Cardiac muscle cell (in vitro differentiated cells and primary cell): Measurements from ENCODE around the gene PABPC4L. TPM values are rescaled to one million over a fixed set of nuclear protein-coding genes. Genes with fewer than 3 reads are reported as not detected.
A peak's percentile ranks its signal among the peaks of the same experiment; 100 is the strongest.

Experiments used
- DNase-seq, 2 donors: peaks; one replicate each; pipeline versions ENCODE4 v3.0.0 to v3.0.0-alpha.2; 2010 to 2017; ENCODE audit warnings: low read depth in 1 of 2, low spot score in 1 of 2
- H3K27ac ChIP-seq: fragments of 200-600 bp; sonication (generic); 2 replicates; pipeline ENCODE4 v1.5.1; 2016
- H3K27me3 ChIP-seq: fragments of 200-600 bp; sonication (generic); 2 replicates; pipeline ENCODE4 v1.6.0; 2016; ENCODE audit warnings: control low read depth
- H3K36me3 ChIP-seq: fragments of 200-600 bp; sonication (generic); 2 replicates; pipeline ENCODE4 v1.5.1; 2016; ENCODE audit warnings: control low read depth
- H3K4me1 ChIP-seq: fragments of 200-600 bp; sonication (generic); 2 replicates; pipeline ENCODE4 v1.8.1; 2017; ENCODE audit warnings: low read depth, mild to moderate bottlenecking, mixed run types
- H3K4me3 ChIP-seq: fragments of 200-600 bp; sonication (generic); 2 replicates; pipeline ENCODE4 v1.5.1; 2016; ENCODE audit warnings: mild to moderate bottlenecking
- H3K9me3 ChIP-seq: fragments of 200-600 bp; sonication (generic); 2 replicates; pipeline ENCODE4 v1.5.1; 2017; ENCODE audit warnings: low read depth, mild to moderate bottlenecking, control low read depth
- CTCF ChIP-seq: IDR thresholded peaks from 2 replicates; pipeline ENCODE4 v1.5.1; 2012; ENCODE audit warnings: low read depth, mild to moderate bottlenecking, low read length
- polyA plus RNA-seq: library from polyadenylated mRNA; unstranded; fragments of >200 nt; fragmentation: Nextera tagmentation; extraction: Ambion mirVana; gene quantifications from 2 replicates; pipeline ENCODE4 v1.2.1, GENCODE V29; 2016
- total RNA-seq: library from RNA; depleted of rRNA; stranded (reverse); fragments of >200 nt; gene quantifications from 2 replicates; pipeline ENCODE4 v1.2.3, GENCODE V29; 2016

The PABPC4L gene
- total RNA-seq: 3.8 and 7.1 TPM in 2 replicates
- polyA plus RNA-seq: 2.3 and 3.9 TPM in 2 replicates

DNA sequence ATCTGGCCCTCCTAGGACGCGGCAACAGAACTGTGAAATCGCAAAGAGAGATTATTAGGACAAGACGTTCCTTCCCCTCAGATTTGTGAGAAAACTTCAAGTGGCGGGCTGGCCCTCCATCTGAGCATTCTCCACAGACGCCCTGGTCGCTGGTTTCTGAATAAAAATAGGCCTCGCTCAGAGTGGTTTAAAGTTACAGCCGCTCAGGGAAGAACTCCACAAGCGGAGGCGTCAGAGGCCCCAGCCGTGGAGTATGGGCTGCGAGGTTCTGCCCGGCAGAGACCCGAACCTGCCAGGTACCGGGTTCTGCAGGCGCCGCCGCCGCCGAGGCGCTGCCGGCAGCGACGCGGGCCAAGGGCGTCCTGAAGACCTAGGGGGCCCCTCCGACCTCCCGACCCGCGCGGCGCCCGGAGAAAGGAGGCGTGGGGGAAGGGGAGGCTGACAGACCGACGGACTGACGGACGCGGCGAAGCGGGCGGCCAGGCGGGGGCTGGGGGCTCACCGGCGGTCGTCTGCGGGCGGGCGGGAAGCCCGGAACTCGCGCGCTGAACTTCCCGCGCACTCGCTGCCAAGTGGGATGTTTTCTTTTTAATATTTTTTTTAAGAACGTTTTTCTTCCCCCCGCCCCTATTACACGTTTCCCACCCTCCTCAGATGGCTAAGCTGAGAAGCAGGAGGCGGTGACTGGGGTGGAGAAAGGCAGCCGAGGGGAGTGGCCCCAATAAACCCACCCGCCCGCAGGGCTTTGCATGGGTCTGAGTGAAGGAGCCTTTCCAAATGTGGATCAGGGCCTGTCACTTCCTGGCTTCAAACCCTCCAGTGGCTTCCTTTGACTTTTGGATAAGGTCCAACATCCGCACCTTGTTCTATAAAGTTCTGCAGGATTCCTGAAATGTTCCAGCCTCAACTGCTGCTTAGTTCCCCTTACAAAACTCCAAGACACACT, at the start of gene PABPC4L:
Gene PABPC4L, minus strand, starts transcription at position 574 of the 946 bp plus-strand sequence. CDS start 770 bp downstream, outside the sequence.
- no peaks in the 10 kb centered on the region for H3K9me3 ChIP-seq
- peak within 1 kb of the TSS; percentile 96 for H3K27ac ChIP-seq
- no peaks in the 10 kb centered on the region for H3K36me3 ChIP-seq
- peak within 1 kb of the TSS; percentile 90 for H3K4me3 ChIP-seq
- peaks cover 31% of the 10 kb centered on the region for H3K4me1 ChIP-seq
- DNase-seq: peak; percentile 83 to 89
- no peaks in the 10 kb centered on the region for H3K27me3 ChIP-seq
- TF ChIP-seq CTCF: no peak

DNA sequence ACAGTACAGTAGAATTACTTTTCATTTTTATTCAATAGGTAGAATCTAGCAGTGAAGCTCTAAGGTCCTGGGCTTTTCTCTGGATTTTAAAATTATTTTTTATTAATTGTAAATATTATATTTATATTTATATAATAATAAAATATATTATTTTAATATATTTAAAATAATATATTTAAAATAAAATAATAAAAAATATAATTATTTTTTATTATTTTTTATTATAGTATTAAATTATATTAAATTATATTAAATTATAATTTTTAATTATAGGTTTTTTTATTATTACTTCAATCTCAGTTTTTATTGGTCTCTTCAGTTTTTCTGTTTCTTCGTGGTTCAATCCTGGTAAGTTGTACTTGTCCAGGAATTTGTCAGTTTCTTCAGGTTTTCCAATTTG, 49.7 kb upstream of the PABPC4L start:
- no peaks in the 10 kb centered on the region for H3K4me1 ChIP-seq
- DNase-seq: no peak
- no peaks in the 10 kb centered on the region for H3K36me3 ChIP-seq
- no peaks in the 10 kb centered on the region for H3K9me3 ChIP-seq
- H3K4me3 ChIP-seq: no peak overlapping the region
- no peaks in the 10 kb centered on the region for H3K27me3 ChIP-seq
- no peak overlapping the region for H3K27ac ChIP-seq
- TF ChIP-seq CTCF: no peak

DNA sequence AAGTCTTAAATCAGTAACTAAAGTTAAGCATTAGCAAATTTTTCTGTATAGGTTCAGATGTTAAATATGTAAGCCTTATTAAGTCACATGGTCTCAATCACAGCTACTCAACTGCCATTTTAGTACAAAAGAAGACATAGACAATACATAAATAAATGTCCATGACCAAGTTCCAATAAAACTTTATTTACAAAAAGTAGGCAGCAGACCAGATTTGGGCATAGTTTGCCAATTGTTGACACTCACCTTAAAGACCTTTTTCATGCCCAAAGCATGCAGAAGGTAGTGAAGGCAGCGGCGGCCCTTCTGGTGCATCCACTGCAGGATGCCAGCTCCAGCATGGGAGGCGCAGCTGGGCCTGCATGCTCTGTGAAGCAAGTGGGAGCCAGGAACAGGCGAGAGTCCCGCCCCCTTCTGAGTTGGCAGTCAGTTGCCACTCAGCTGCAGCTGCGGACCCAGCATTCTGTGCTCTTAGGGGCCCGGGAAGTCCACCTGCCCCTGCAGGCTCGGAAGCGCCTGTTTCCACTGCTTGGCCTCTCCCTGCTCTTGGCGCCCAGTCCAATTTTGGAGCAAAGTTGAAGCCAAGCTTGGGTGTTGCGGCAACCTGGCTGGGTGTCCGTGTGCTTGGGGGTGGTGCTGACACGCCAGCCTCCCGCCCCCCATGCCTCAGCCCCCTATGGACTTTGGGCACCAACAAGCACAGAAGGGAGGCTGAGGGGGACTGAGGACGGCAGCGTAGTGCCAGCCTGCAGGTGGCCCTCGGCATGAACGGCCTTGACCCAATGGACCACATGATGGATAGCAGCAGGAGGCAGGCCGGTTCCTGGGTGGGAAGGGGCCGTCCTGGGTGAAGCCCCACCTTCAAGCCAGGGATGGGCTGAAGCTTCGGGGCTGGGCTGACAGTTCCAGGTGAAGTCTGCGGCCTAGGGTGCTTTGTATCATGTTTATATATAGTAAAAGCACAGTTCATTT, 42.4 kb upstream of the PABPC4L start:
- no peak for TF ChIP-seq CTCF
- H3K4me3 ChIP-seq: no peak overlapping the region
- no peak overlapping the region for H3K27ac ChIP-seq
- H3K4me1 ChIP-seq: no peaks in the 10 kb centered on the region
- no peaks in the 10 kb centered on the region for H3K9me3 ChIP-seq
- no peaks in the 10 kb centered on the region for H3K27me3 ChIP-seq
- H3K36me3 ChIP-seq: no peaks in the 10 kb centered on the region
- DNase-seq: no peak

DNA sequence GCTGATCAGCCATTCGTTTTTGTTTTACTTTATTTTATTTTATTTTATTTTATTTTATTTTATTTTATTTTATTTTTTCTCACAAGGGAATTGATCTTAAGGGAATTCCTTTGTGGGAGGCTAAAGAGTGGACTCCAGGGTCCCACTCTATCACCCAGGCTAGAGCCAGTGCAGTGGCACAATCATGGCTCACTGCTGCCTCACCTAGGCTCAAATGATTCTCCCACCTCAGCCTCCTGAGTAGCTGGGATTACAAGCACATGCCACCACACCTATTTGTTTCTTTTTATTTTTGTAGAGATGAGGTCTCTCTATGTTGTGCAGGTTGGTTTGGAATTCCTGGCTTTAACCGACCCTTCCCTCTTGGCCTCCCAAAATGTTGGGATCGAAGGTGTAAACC, 17.5 kb upstream of the PABPC4L start:
- Histone ChIP-seq H3K36me3 (no peaks in the 10 kb centered on the region), H3K27me3 (no peaks in the 10 kb centered on the region), H3K27ac (no peak overlapping the region), H3K4me1 (no peaks in the 10 kb centered on the region), H3K4me3 (no peak overlapping the region), H3K9me3 (no peaks in the 10 kb centered on the region)
- no peak for DNase-seq
- TF ChIP-seq CTCF: no peak

DNA sequence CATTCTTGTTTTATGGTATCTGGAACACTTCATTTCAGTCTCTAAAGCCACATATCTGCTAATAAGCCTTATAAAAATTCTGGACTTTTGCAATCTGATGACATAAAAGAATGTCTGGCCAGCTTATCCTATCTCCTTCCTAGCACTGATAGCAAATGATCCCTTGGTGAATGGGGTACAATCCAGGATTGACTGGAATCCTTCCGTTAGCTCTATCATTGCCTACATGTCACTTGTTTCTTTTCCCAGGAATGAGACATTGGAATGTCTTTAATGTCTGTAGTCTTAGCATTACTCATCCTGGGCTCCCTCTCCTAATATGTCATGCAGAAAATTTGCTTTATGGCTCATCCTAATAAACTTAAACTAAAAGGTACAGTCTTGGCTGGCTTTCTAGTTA, 14.8 kb upstream of the PABPC4L start:
- H3K4me1 ChIP-seq: no peaks in the 10 kb centered on the region
- H3K4me3 ChIP-seq: no peak overlapping the region
- TF ChIP-seq CTCF: no peak
- no peak overlapping the region for H3K27ac ChIP-seq
- no peaks in the 10 kb centered on the region for H3K27me3 ChIP-seq
- no peaks in the 10 kb centered on the region for H3K9me3 ChIP-seq
- no peaks in the 10 kb centered on the region for H3K36me3 ChIP-seq
- peak in 1 of 2 donors; percentile 46 for DNase-seq
